ENCODE measurements around the gene GRK5. TPM values are rescaled to one million over a fixed set of nuclear protein-coding genes. Genes with fewer than 3 reads are reported as not detected.

GRK5 gene
- total RNA-seq, 1 experiment from 2014 or later: 1.2 TPM

- Histone ChIP-seq H3K27ac (ENCODE audit: insufficient read length, low read depth, low read length) (no peak overlapping the region), H3K27me3 (ENCODE audit: insufficient read depth, low read length) (no peaks in the 10 kb centered on the region), H3K79me2 (ENCODE audit: insufficient read depth, low read length) (no peaks in the 10 kb centered on the region), H2AFZ (ENCODE audit: low read length) (no peak overlapping the region), H3K9ac (ENCODE audit: extremely low read depth, insufficient read length, low read length) (no peak overlapping the region), H3K23me2 (ENCODE audit: insufficient read length, low read depth, low read length, poor library complexity, severe bottlenecking) (no peaks in the 10 kb centered on the region), H4K5ac (ENCODE audit: insufficient read length, low read depth, low read length) (no peak overlapping the region), H3T11ph (ENCODE audit: low read length) (no peak overlapping the region), H3K56ac (ENCODE audit: insufficient read length, low read depth, low read length) (no peak overlapping the region), H3K14ac (ENCODE audit: insufficient read depth, low read length) (no peak overlapping the region), H3K79me1 (ENCODE audit: insufficient read depth, low read depth, low read length, poor library complexity, severe bottlenecking) (no peaks in the 10 kb centered on the region), H2BK15ac (ENCODE audit: low read depth, low read length) (no peak overlapping the region), H3K18ac (ENCODE audit: insufficient read length, low read depth, low read length) (no peak overlapping the region), H3K23ac (ENCODE audit: insufficient read length, low read depth, low read length) (no peak overlapping the region), H2BK12ac (ENCODE audit: insufficient read length, low read depth, low read length) (no peak overlapping the region), H3K4ac (ENCODE audit: low read depth, low read length) (no peak overlapping the region), H2AK5ac (ENCODE audit: insufficient read length, low read length) (no peak overlapping the region), H2BK5ac (ENCODE audit: insufficient read length, low read length) (no peak overlapping the region), H4K91ac (ENCODE audit: insufficient read length, low read depth, low read length) (no peak overlapping the region), H2BK120ac (ENCODE audit: low read depth, low read length, poor library complexity, severe bottlenecking) (no peak overlapping the region), H4K8ac (replicated peaks; ENCODE audit: insufficient read length, low read depth, low read length) (no peak overlapping the region), H3K4me2 (ENCODE audit: insufficient read depth, insufficient read length, low read length) (no peak overlapping the region), H3K4me1 (ENCODE audit: insufficient read depth, low read length) (no peaks in the 10 kb centered on the region), H4K20me1 (ENCODE audit: control insufficient read depth, insufficient read depth, insufficient read length) (no peaks in the 10 kb centered on the region), H2BK20ac (ENCODE audit: low read depth, low read length, poor library complexity, severe bottlenecking) (no peak overlapping the region), H3K9me3 (ENCODE audit: control insufficient read depth, low read depth, low read length) (no peaks in the 10 kb centered on the region)
- Mint-ChIP-seq H3K4me3 (no peak overlapping the region), H3K9me3 (no peaks in the 10 kb centered on the region), H3K27ac (no peak overlapping the region), H3K36me3 (ENCODE audit: insufficient read depth in 1 of 3, low read depth in 3 of 3) (no peaks in the 10 kb centered on the region), H3K4me1 (peaks cover 17 to 26% of the 10 kb centered on the region in 2 experiments), H3K27me3 (ENCODE audit: low read depth) (no peaks in the 10 kb centered on the region)
- no peak for TF ChIP-seq CTCF (conservative IDR thresholded peaks at IDR 0.05)
- WGBS (ENCODE audit: extremely low coverage, insufficient read length, low lambda C conversion rate): no CpG with 5 or more reads among the region's 18 CpGs
- no peak for DNase-seq
Observed at GRCh38 chr10:119409906-119410305, 202.5 kb downstream of the GRK5 start.

Data from H9 (cell line).